Ectodermal cell (in vitro differentiated cells): ENCODE results near the gene GLT1D1.

Experiments
- H3K27ac ChIP-seq: 2 replicates; pipeline ENCODE4 v1.7.0; 2013; ENCODE audit warnings: mild to moderate bottlenecking, low read depth, low read length; ENCODE audit not compliant: insufficient read depth, poor library complexity, severe bottlenecking
- H3K27me3 ChIP-seq: 2 replicates; pipeline ENCODE4 v1.7.0; 2013; ENCODE audit warnings: mild to moderate bottlenecking, low read length; ENCODE audit not compliant: insufficient read depth, control insufficient read depth, poor library complexity, severe bottlenecking
- H3K36me3 ChIP-seq: one replicate; pipeline ENCODE4 v1.7.0; 2013; ENCODE audit warnings: low read length; ENCODE audit not compliant: control insufficient read depth, insufficient read depth
- H3K4me1 ChIP-seq: one replicate; pipeline ENCODE4 v1.7.0; 2013; ENCODE audit warnings: low read length; ENCODE audit not compliant: control insufficient read depth, insufficient read depth
- H3K4me3 ChIP-seq: 2 replicates; pipeline ENCODE4 v1.7.0; 2013; ENCODE audit warnings: low read depth, low read length, control low read depth; ENCODE audit not compliant: insufficient read depth
- H3K9me3 ChIP-seq: 2 replicates; pipeline ENCODE4 v1.7.0; 2013; ENCODE audit warnings: mild to moderate bottlenecking, low read length, moderate library complexity; ENCODE audit not compliant: control insufficient read depth
- WGBS, 2 experiments: methylation state at CpG; one replicate each; pipeline ENCODE4 v1.1.7; 2013; ENCODE audit warnings: missing lambda C conversion rate in 2 of 2; 5-methylcytosine and 5-hydroxymethylcytosine counted together

The GLT1D1 gene

DNA sequence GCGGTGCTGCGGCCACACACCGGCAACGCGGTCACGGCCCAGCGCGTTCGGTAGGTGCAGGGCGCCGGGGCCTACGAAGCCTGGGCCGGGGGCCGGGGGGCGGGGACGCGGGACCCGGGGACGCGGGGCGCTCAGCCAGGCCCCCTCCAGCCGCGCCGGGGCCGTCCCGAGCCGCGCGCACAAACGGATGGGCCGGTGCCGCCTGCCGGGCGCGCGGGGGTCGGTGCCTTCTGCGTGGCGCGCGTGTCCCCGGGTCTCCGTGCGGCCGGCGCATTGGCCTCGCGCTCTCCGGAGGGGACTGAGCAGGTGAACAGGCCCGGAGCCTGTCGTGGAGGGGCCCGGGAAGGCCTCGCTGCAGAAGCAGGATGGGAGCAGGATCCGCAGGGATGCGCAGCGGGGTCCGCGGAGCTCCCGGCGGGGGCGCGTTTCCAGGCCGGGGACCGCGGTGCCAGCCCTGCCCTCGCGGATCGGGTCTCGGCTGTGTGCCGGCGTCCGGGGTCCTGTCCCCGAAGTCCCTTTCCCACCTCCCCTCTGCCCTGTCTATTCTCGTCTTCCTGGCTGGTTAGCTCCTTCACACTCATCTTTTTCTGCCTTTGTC lies 421 bp downstream of the GLT1D1 start:
- peaks cover 23% of the 10 kb centered on the region for H3K27me3 ChIP-seq
- peak overlapping the region; percentile 57 for H3K4me3 ChIP-seq
- H3K4me1 ChIP-seq, result no peaks in the 10 kb centered on the region
- H3K36me3 ChIP-seq, result no peaks in the 10 kb centered on the region
- peak overlapping the region; percentile 48 for H3K27ac ChIP-seq
- 0 to 1% methylated on average over 74 of the region's 74 CpGs for WGBS, 2 experiments
- H3K9me3 ChIP-seq, result no peaks in the 10 kb centered on the region

DNA sequence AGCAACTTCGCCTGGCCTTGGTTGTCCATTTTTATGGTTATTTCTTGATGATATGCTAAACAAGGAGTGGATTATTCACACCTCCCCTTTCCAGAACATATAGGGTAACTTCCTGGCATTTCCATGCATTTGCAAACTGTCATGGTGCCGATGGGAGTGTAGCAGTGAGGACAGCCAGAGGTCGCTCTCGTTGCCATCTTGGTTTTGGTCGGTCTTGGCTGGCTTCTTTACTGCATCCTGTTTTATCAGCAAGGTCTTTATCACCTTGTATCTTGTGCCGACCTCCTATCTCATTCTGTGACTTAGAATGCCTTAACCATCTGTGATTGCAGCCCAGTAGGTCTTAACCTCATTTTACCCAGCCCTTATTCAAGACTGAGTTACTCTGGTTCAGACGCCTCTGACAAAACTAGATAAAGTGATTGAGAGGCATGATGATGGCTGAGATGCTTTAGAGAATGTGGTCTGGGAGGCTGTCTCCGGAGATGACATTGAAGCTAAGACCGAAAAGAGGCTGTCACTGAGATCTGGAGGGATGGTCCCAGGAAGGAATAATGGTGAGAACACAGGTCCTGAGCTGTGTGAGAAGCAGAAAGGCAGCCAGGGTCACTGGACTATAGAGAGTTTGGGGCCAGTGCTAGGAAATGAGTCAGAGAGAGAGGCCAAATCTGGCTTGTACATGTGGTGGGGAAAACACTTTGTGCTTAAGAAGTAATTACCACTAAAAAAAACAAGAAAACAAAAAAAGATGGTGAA lies 2.9 kb downstream of the GLT1D1 start:
- no peaks in the 10 kb centered on the region for H3K4me1 ChIP-seq
- 94% methylated on average over 9 of the region's 9 CpGs for WGBS, 2 experiments
- H3K27ac ChIP-seq, result no peak overlapping the region
- no peaks in the 10 kb centered on the region for H3K9me3 ChIP-seq
- peaks cover 23% of the 10 kb centered on the region for H3K27me3 ChIP-seq
- H3K36me3 ChIP-seq, result no peaks in the 10 kb centered on the region
- H3K4me3 ChIP-seq, result no peak overlapping the region

DNA sequence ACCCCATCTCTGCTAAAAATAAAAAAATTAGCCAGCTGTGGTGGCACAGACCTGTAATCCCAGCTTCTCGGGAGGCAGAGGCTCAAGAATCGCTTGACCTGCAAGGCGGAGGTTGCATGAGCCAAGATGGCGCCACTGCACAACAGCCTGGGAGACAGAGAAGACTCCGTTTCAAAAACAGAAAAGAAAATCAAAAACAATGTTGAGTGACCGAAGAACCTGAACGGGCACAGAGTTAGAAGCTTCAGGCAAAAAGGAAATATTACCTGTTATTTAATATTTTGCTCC lies 3.5 kb downstream of the GLT1D1 start:
- Histone ChIP-seq H3K4me3 (no peak overlapping the region), H3K27ac (no peak overlapping the region), H3K27me3 (peaks cover 23% of the 10 kb centered on the region), H3K9me3 (no peaks in the 10 kb centered on the region), H3K36me3 (no peaks in the 10 kb centered on the region), H3K4me1 (no peaks in the 10 kb centered on the region)
- WGBS, 2 experiments, result 96 to 97% methylated on average over 7 of the region's 7 CpGs

DNA sequence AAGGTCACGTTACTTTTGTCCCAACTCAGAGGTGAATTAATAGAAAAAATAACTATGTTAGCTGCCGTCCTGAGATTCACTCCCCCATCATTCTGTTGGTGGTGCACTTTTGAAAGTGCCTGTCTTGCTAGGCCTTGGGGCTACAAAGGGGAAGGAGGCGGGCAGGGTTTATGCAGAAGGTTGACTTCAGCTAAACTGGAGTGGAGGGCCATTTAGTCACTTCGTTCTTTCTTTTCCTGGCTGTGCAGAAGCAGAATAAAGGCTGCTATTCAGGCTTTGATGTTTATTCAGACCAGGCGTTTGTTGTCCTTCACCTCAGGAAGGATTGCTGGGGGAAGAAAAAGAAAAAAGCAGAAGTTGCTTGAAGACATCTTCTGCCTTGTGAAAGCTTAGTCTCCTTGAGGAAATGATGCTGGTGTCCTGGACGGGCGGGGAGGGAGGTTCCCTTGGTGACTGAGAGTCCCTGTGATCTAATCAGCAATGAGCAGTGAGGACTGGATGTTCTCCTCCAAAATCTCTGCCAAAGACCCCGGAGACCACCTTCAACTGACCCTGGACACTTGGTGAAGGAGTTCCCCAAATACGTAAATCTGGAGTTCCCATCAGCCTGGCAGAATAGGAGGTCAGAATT lies 4.0 kb downstream of the GLT1D1 start:
- no peak overlapping the region for H3K27ac ChIP-seq
- no peak overlapping the region for H3K4me3 ChIP-seq
- H3K36me3 ChIP-seq, result no peaks in the 10 kb centered on the region
- peaks cover 23% of the 10 kb centered on the region for H3K27me3 ChIP-seq
- 84 to 86% methylated on average over 9 of the region's 9 CpGs for WGBS, 2 experiments
- H3K9me3 ChIP-seq, result no peaks in the 10 kb centered on the region
- no peaks in the 10 kb centered on the region for H3K4me1 ChIP-seq

DNA sequence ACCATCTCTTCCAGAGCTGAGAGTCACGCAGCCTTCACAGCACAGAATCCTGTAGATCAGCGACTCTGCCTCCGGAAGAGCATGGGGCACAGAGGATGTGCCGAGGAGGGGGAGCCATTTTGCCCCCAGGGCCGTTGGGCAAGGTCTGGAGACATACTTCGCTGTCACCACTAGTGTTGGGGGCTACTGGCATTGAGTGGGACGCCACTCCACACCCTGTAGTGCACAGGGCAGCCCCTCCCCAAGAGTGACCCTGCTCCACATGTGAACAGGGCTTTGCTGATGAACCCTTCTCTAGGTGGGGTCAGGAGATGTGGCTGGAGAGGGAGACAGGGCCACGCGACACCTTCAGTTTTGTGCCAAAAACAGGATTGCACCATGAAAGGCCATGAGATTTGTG lies 6.0 kb downstream of the GLT1D1 start:
- Histone ChIP-seq H3K9me3 (no peaks in the 10 kb centered on the region), H3K36me3 (no peaks in the 10 kb centered on the region), H3K27me3 (peaks cover 6% of the 10 kb centered on the region), H3K27ac (no peak overlapping the region), H3K4me3 (no peak overlapping the region), H3K4me1 (no peaks in the 10 kb centered on the region)
- 90 to 91% methylated on average over 9 of the region's 9 CpGs for WGBS, 2 experiments

DNA sequence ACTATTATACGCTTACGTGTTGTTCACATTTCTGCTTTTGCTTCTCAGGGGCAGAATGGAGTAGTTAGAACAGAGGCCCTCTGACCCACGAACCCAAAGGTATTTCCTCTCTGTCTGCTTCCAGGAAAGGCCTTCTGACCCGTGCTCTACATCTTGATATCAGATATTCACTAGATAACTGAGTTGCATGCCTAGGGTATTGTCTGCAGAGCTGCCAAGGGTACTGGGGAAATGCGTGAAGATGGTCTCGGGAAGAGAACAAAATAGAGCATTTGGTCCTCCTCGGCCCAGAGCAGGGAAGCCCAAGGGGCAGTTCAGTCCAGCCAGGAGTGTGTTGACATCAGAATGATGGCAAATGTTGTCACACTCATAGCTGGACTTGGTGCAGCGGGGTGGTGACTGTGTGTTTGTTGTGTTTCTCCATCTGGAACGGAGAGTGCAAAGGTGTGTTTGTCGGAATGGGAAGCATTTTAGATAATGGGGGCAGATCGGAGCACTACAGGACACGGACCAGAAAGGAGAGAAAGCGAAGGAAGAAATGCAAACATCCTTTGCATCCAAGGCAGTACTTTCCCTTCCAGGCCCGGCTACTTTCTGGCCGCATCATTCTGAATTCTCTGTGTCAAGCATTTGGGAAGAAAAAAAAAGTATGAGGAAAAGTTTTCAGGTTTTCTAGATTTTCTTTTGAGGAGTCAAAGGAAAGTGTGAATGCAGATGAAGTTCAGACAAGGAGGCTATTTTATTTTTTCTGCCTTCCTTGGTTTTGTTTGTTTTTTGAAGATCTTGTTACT lies 8.1 kb downstream of the GLT1D1 start:
- no peak overlapping the region for H3K27ac ChIP-seq
- no peaks in the 10 kb centered on the region for H3K9me3 ChIP-seq
- WGBS, 2 experiments, result 93% methylated on average over 15 of the region's 15 CpGs
- H3K4me1 ChIP-seq, result no peaks in the 10 kb centered on the region
- no peaks in the 10 kb centered on the region for H3K27me3 ChIP-seq
- no peaks in the 10 kb centered on the region for H3K36me3 ChIP-seq
- H3K4me3 ChIP-seq, result no peak overlapping the region

DNA sequence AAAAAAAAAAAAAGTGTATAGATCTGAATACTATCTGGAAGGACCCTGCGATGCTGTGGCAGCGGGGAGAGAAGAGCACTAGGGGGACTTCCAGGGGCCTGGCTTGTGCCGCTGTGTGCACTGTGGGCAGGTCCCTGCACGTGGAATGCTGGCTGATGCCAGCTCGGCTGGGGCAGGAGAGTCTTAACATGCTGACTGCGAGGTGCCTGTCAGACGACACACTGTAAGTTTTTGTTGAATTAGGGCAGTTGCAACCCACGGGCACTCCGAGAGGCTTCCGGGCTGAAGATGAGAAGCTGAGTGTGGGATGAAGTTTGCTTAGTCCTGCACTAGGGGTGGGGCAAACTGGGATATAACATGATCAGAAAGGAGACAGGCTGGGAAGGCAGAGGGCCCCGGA lies 10.7 kb downstream of the GLT1D1 start:
- no peak overlapping the region for H3K27ac ChIP-seq
- no peaks in the 10 kb centered on the region for H3K4me1 ChIP-seq
- H3K36me3 ChIP-seq, result no peaks in the 10 kb centered on the region
- WGBS, 2 experiments, result 89 to 90% methylated on average over 11 of the region's 11 CpGs
- H3K27me3 ChIP-seq, result no peaks in the 10 kb centered on the region
- H3K9me3 ChIP-seq, result no peaks in the 10 kb centered on the region
- no peak overlapping the region for H3K4me3 ChIP-seq

DNA sequence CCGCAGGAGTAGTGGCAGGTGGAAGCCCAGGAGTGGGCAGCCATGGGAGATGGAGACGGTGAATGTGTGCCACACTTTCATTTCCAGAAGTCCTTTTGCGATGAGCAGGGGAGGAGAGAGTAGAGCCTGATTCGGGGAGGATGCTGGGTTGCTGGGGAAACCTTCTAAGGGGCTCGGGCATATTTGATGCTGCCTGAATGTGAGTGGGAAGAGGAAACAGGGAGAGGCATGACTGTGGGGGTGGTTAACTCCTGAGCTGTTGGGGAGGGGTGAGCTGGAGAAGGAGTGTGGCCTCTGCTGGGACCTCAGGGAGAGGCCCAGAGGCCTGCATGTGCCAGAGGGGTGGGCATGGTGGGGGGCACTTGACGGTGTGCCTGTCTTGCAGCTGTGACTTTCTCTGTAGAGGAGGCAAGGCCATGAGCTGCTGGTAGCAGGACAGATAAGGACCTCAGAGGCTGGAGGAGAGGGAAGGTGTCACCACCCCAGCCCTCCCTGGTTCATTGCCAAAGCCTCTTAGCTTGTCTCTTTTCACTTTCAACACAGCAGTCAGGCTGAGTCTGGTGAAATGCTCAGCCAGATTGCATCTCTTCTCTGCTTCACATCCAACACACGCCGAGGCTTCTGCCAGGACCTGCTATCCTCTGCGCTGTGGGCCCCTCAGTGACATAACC lies 11.4 kb downstream of the GLT1D1 start:
- H3K4me1 ChIP-seq, result no peaks in the 10 kb centered on the region
- H3K27ac ChIP-seq, result no peak overlapping the region
- no peaks in the 10 kb centered on the region for H3K36me3 ChIP-seq
- WGBS, 2 experiments, result 91 to 92% methylated on average over 9 of the region's 9 CpGs
- H3K4me3 ChIP-seq, result no peak overlapping the region
- no peaks in the 10 kb centered on the region for H3K9me3 ChIP-seq
- H3K27me3 ChIP-seq, result no peaks in the 10 kb centered on the region

DNA sequence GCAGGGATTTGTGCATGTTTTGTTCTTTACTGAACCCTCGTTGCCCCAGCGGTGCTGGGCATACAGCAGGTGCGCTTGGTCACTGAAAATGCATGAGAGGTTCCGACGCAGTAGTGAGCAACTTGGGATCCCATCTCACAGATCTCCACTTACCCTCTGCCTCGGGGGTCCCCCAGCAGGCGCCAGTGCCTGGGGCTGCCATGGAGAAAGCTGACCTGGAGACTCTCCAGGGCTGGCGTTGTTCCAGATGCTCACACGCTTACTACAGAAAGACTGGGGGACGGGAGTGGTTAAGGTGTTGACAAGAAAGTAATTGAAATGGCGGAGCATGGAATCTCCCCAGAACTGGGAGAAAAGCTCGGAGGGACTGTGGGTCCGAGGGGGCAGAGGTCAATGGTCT lies 14.2 kb downstream of the GLT1D1 start:
- H3K4me1 ChIP-seq, result no peaks in the 10 kb centered on the region
- WGBS, 2 experiments, result 93 to 95% methylated on average over 13 of the region's 13 CpGs
- H3K9me3 ChIP-seq, result no peaks in the 10 kb centered on the region
- no peak overlapping the region for H3K27ac ChIP-seq
- H3K4me3 ChIP-seq, result no peak overlapping the region
- no peaks in the 10 kb centered on the region for H3K27me3 ChIP-seq
- H3K36me3 ChIP-seq, result no peaks in the 10 kb centered on the region

DNA sequence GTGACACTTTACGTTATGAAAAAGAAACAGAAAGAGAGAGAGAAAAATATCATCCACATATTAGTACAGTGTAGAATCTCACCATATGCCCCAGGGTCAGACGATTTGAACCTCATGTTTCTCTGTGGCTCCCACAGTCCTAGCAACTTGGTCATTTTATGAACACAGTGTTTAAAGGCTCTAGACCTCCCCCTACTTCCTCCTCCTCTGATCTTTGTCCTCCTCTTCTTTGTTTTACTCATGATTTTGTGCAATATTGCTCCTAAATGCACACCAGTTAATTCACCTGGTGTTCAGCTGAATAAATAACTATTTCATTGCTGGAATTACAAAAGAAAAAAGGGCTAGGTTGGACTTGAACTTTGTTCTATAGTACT lies 18.2 kb downstream of the GLT1D1 start:
- WGBS, 2 experiments, result 94 to 96% methylated on average over 2 of the region's 2 CpGs
- no peaks in the 10 kb centered on the region for H3K9me3 ChIP-seq
- H3K4me1 ChIP-seq, result no peaks in the 10 kb centered on the region
- H3K36me3 ChIP-seq, result no peaks in the 10 kb centered on the region
- H3K4me3 ChIP-seq, result no peak overlapping the region
- no peak overlapping the region for H3K27ac ChIP-seq
- no peaks in the 10 kb centered on the region for H3K27me3 ChIP-seq
